Heart left ventricle (tissue), 13 donors: Measurements from ENCODE around the gene GRK3.

Experiments
- CTCF ChIP-seq, 12 donors: fragments of 200-600 bp; sonication (generic) in 4 of 12; IDR thresholded peaks; one replicate each; pipeline versions ENCODE4 v1.5.0 to v1.8.0; 2018 to 2022; ENCODE audit warnings: antibody characterized with exemption in 12 of 12, mild to moderate bottlenecking in 5 of 12
- POLR2A ChIP-seq, 2 donors: fragments of 450-650 bp; IDR thresholded peaks; one replicate each; pipeline ENCODE4 v1.6.1; 2017; ENCODE audit warnings: antibody characterized with exemption in 2 of 2, mild to moderate bottlenecking in 2 of 2, moderate library complexity in 2 of 2
- donor health status: ischemic (EF 13 %, LVEDD 7.1; RV severe dilation, severe dysfunction).
- donor health status: DM: no; HTN: yes; CAD: no.
- donor health status: DM: no; HTN: no; CAD: no.
- donor health status: ischemic (EF 25% LVEDD 6.9; RV normal size, moderate dysfunction).
- donor health status: ischemic (EF 25% LVEDD 5.7; RV mildly dilated, moderate dysfunction).
- donor health status: ischemic (EF 35%, LVEDD 5.7; RV mildly dilated, moderate dysfunction).
- donor health status: nonischemic (EF 11% LVEDD 7.7; RV severe dilation, severe dysfunction).
- donor health status: DM: yes; HTN: yes; CAD: no.
- donor health status: PGD.
- donor health status: ischemic (EF 29% LVEDD 5.4; RV normal size, mild dysfunction).
- donor health status: nonischemic (EF 23%, LVEDD 6.1; RV moderate dilation, normal function).

DNA sequence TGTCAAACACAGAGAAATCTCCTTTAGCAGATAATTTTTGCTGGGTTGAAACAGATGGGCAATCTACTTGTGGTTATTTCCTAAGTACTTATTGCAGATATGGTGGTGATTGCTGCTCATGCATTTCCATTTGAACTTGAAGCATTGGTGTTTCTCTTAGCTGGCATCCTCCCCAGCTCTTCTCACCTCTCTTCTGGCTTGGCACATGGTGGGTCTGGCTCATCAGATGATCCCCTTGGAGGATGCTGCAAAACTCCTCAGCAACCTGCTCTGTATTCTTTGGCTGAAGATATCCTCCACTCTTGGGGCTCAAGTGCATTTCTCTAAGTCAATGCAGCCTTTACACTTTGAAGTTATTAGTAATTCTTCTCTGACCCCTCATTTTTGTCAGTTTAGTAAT, 90.2 kb downstream of the GRK3 start:
- TF ChIP-seq POLR2A (IDR thresholded peaks at IDR 0.05), result no peak
- TF ChIP-seq CTCF (IDR thresholded peaks at IDR 0.05), result no peak
